Caco-2 (cell line): ENCODE results near the gene UNC80. TPM values are rescaled to one million over a fixed set of nuclear protein-coding genes. Genes with fewer than 3 reads are reported as not detected.

Experiments
- BruUV-seq: library from RNA; stranded (reverse); fragments of 400-500 nt; replicated peaks from 2 replicates; lab custom pipeline; 2021; lab: Mats Ljungman, UMichigan
- CTCF ChIA-PET: fragments of 300-600 bp; sonication (Branson Sonifier 250); formaldehyde crosslinking; loops from one replicate; lab custom pipeline; 2022; ENCODE audit warnings: antibody characterized with exemption; lab: Charles Lee
- POLR2A ChIA-PET: fragments of 300-600 bp; sonication (Branson Sonifier 250); formaldehyde crosslinking; loops from one replicate; lab custom pipeline; 2022; ENCODE audit warnings: antibody characterized with exemption; lab: Charles Lee
- DNase-seq, 2 experiments: peaks; one replicate each; pipeline versions ENCODE4 v3.0.0 to v3.0.0-alpha.2; 2020 to 2022
- H3K27me3 ChIP-seq: replicated peaks from 2 replicates; pipeline ENCODE4 v1.6.0; 2011; ENCODE audit warnings: low read length; ENCODE audit not compliant: control insufficient read depth, insufficient read depth
- H3K36me3 ChIP-seq: 2 replicates; pipeline ENCODE4 v1.5.1; 2011; ENCODE audit warnings: low read length; ENCODE audit not compliant: control insufficient read depth, insufficient read depth
- H3K4me1 ChIP-seq: fragments of 250-450 bp; sonication (Bioruptor Pico); 2 replicates; pipeline ENCODE4 v1.5.1; 2020; ENCODE audit warnings: mild to moderate bottlenecking
- H3K4me3 ChIP-seq: 2 replicates; pipeline ENCODE4 v1.5.1; 2011; ENCODE audit warnings: low read depth, mild to moderate bottlenecking, control low read depth, low read length
- H3K9me3 ChIP-seq: fragments of 250-450 bp; sonication (Bioruptor Pico); 2 replicates; pipeline ENCODE4 v1.5.1; 2020; ENCODE audit warnings: mild to moderate bottlenecking, moderate library complexity
- H3K27ac Mint-ChIP-seq: one replicate; pipeline ENCODE4 v1.8.0; 2022; ENCODE audit warnings: mixed read lengths; ENCODE audit not compliant: unreplicated experiment
- H3K27me3 Mint-ChIP-seq: one replicate; pipeline ENCODE4 v1.8.0; 2022; ENCODE audit warnings: mixed read lengths; ENCODE audit not compliant: insufficient read depth, unreplicated experiment
- H3K36me3 Mint-ChIP-seq: one replicate; pipeline ENCODE4 v1.8.0; 2022; ENCODE audit warnings: mild to moderate bottlenecking, mixed read lengths; ENCODE audit not compliant: insufficient read depth, unreplicated experiment
- H3K4me1 Mint-ChIP-seq: one replicate; pipeline ENCODE4 v1.8.0; 2022; ENCODE audit warnings: low read depth, mixed read lengths; ENCODE audit not compliant: unreplicated experiment
- H3K4me3 Mint-ChIP-seq: one replicate; pipeline ENCODE4 v1.8.0; 2022; ENCODE audit warnings: mild to moderate bottlenecking, moderate library complexity, mixed read lengths; ENCODE audit not compliant: unreplicated experiment
- H3K9me3 Mint-ChIP-seq: one replicate; pipeline ENCODE4 v1.8.0; 2022; ENCODE audit warnings: mixed read lengths; ENCODE audit not compliant: unreplicated experiment
- intact Hi-C: fragments of 100-400 bp; cut with micrococcal nuclease; formaldehyde crosslinking; loops from one replicate; pipeline ENCODE4 v1.10.0; 2022; ENCODE audit not compliant: unreplicated experiment
- total RNA-seq: library from RNA; stranded (reverse); gene quantifications from 2 replicates; pipeline ENCODE4 v1.2.3, GENCODE V29; 2022
- TF ChIP-seq, protein P1 (sequence below), 2 experiments: fragments of 200-600 bp in 1 of 2; IDR thresholded peaks; 1 replicate in 1 of 2; 2 replicates in 1 of 2; pipeline versions ENCODE4 v1.5.1 to v1.8.0; 2011 to 2022; ENCODE audit warnings: antibody characterized with exemption in 1 of 2, control low read depth in 1 of 2, inconsistent platforms in 1 of 2, low read depth in 1 of 2, low read length in 1 of 2, mild to moderate bottlenecking in 1 of 2, moderate library complexity in 1 of 2; ENCODE audit not compliant: insufficient read depth in 1 of 2, severe bottlenecking in 1 of 2, unreplicated experiment in 1 of 2

The UNC80 gene
- total RNA-seq, 1 experiment from 2014 or later = not detected

DNA sequence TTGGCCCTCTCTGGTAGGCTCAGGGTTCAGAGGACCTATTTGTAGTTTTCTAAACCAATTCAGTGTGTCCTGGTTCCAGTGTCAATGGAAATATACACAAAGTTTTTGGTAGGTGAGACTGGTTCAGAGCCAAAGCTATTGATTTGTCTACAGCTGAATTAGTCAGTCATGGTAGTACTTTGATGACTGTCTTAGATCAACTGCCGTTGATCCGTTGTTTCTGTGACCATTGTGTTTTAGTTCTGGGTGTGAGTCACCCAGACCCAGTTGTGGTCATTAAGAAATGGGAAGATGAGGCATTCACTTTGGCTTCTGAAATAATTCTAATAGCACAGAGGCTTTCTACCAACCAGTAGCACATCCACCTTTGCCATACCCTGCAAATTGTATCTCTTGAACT lies 214.8 kb downstream of the UNC80 start:
- no peak overlapping the region for H3K4me3 ChIP-seq
- Mint-ChIP-seq H3K27me3 (peaks cover 8% of the 10 kb centered on the region), H3K9me3 (no peaks in the 10 kb centered on the region), H3K27ac (no peak overlapping the region), H3K4me3 (no peak overlapping the region), H3K4me1 (no peaks in the 10 kb centered on the region), H3K36me3 (no peaks in the 10 kb centered on the region)
- H3K36me3 ChIP-seq = no peaks in the 10 kb centered on the region
- intact Hi-C loops = no loop called here
- ChIA-PET POLR2A (no interaction called here), CTCF (no interaction called here)
- no peaks in the 10 kb centered on the region for H3K4me1 ChIP-seq
- TF ChIP-seq, protein P1, sequence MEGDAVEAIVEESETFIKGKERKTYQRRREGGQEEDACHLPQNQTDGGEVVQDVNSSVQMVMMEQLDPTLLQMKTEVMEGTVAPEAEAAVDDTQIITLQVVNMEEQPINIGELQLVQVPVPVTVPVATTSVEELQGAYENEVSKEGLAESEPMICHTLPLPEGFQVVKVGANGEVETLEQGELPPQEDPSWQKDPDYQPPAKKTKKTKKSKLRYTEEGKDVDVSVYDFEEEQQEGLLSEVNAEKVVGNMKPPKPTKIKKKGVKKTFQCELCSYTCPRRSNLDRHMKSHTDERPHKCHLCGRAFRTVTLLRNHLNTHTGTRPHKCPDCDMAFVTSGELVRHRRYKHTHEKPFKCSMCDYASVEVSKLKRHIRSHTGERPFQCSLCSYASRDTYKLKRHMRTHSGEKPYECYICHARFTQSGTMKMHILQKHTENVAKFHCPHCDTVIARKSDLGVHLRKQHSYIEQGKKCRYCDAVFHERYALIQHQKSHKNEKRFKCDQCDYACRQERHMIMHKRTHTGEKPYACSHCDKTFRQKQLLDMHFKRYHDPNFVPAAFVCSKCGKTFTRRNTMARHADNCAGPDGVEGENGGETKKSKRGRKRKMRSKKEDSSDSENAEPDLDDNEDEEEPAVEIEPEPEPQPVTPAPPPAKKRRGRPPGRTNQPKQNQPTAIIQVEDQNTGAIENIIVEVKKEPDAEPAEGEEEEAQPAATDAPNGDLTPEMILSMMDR (IDR thresholded peaks at IDR 0.05; ENCODE audit: insufficient read depth in 1 of 2, low read depth in 1 of 2, low read length in 1 of 2, severe bottlenecking in 1 of 2, unreplicated experiment in 1 of 2) = no peak
- H3K9me3 ChIP-seq = no peaks in the 10 kb centered on the region
- no peaks in the 10 kb centered on the region for H3K27me3 ChIP-seq
- DNase-seq = no peak
- no TSS peak for BruUV-seq

DNA sequence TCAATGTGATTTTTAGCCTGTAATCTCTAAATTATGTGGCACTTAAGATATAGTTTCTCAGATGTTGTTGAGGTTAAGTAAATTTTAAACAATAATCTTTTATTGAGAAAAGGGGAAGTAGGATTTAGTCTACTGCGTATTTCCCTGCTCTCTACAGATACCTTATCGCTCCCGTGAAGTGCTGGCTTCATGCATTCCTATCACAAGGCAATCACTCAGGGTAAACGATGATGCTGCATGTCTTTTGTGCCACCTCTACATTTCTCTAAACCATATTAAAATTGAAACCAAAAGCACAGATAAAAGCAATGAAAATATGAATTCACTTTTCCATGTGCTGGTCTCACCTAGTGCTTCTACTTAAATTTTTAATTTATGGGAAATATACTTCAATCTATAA lies 216.4 kb downstream of the UNC80 start:
- H3K36me3 ChIP-seq = no peaks in the 10 kb centered on the region
- H3K4me3 ChIP-seq = no peak overlapping the region
- ChIA-PET POLR2A (no interaction called here), CTCF (no interaction called here)
- no peak overlapping the region for H3K27ac Mint-ChIP-seq
- no peaks in the 10 kb centered on the region for H3K9me3 Mint-ChIP-seq
- H3K4me1 ChIP-seq = no peaks in the 10 kb centered on the region
- no peaks in the 10 kb centered on the region for H3K36me3 Mint-ChIP-seq
- peaks cover 13% of the 10 kb centered on the region for H3K27me3 Mint-ChIP-seq
- H3K27me3 ChIP-seq = no peaks in the 10 kb centered on the region
- H3K4me1 Mint-ChIP-seq = no peaks in the 10 kb centered on the region
- no peak overlapping the region for H3K4me3 Mint-ChIP-seq
- BruUV-seq = no TSS peak
- TF ChIP-seq, protein P1 (IDR thresholded peaks at IDR 0.05; ENCODE audit: insufficient read depth in 1 of 2, low read depth in 1 of 2, low read length in 1 of 2, severe bottlenecking in 1 of 2, unreplicated experiment in 1 of 2) = no peak
- H3K9me3 ChIP-seq = no peaks in the 10 kb centered on the region
- no peak for DNase-seq
- intact Hi-C loops = no loop called here

DNA sequence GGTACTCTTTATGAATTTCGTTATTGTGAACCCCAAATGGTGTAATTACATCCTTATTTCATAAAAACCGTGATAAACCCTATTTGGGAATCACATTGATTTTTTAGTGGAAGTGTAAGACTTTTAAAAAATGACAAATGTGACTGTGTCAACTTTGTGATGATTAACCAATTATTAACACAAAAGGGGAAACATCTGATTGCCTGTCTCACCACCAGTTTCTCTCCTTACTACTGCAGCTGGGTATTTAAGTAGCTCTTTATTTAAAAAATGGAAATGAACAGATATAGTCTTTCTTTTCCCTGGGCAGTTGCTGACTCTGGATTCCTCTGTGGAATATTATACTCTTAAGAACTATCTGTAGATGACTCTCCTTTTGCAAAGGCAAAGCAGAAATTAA lies 219.2 kb downstream of the UNC80 start:
- no peaks in the 10 kb centered on the region for H3K4me1 Mint-ChIP-seq
- no TSS peak for BruUV-seq
- ChIA-PET POLR2A (no interaction called here), CTCF (no interaction called here)
- H3K27me3 Mint-ChIP-seq = peaks cover 18% of the 10 kb centered on the region
- no peak overlapping the region for H3K4me3 Mint-ChIP-seq
- H3K27ac Mint-ChIP-seq = no peak overlapping the region
- H3K27me3 ChIP-seq = no peaks in the 10 kb centered on the region
- no peaks in the 10 kb centered on the region for H3K9me3 Mint-ChIP-seq
- TF ChIP-seq, protein P1 (IDR thresholded peaks at IDR 0.05; ENCODE audit: insufficient read depth in 1 of 2, low read depth in 1 of 2, low read length in 1 of 2, severe bottlenecking in 1 of 2, unreplicated experiment in 1 of 2) = no peak
- DNase-seq = no peak
- no peak overlapping the region for H3K4me3 ChIP-seq
- no peaks in the 10 kb centered on the region for H3K36me3 ChIP-seq
- intact Hi-C loops = no loop called here
- no peaks in the 10 kb centered on the region for H3K9me3 ChIP-seq
- no peaks in the 10 kb centered on the region for H3K4me1 ChIP-seq
- H3K36me3 Mint-ChIP-seq = no peaks in the 10 kb centered on the region
